SU-DHL-6 (cell line): Measurements from ENCODE around the gene IFI30.

Experiments used
- H2AFZ ChIP-seq: fragments of 200-600 bp; sonication (generic); 2 replicates; pipeline ENCODE4 v1.6.1; 2014; ENCODE audit warnings: low read depth, mild to moderate bottlenecking, moderate library complexity, mixed read lengths, antibody characterized with exemption, low read length; ENCODE audit not compliant: severe bottlenecking
- H3F3A ChIP-seq: fragments of 200-600 bp; shearing (Covaris generic); 2 replicates; pipeline ENCODE4 v1.6.0; 2016; ENCODE audit warnings: antibody characterized with exemption, mild to moderate bottlenecking; ENCODE audit not compliant: insufficient read depth
- H3K27ac ChIP-seq: fragments of 200-600 bp; sonication (generic); 2 replicates; pipeline ENCODE4 v1.5.1; 2016; ENCODE audit warnings: low read depth, mild to moderate bottlenecking, low read length, moderate library complexity, mixed read lengths
- H3K27me3 ChIP-seq: fragments of 200-600 bp; sonication (generic), shearing (Covaris generic); 2 replicates; pipeline ENCODE4 v1.6.0; 2014; ENCODE audit warnings: mild to moderate bottlenecking, low read length
- H3K36me3 ChIP-seq: fragments of 200-600 bp; sonication (generic); 2 replicates; pipeline ENCODE4 v1.6.1; 2014; ENCODE audit warnings: mild to moderate bottlenecking, low read length, mixed read lengths
- H3K4me2 ChIP-seq: fragments of 300-600, 200-600 bp; shearing (Covaris generic), sonication (generic); 2 replicates; pipeline ENCODE4 v1.6.0; 2014; ENCODE audit warnings: low read length, low read depth, mild to moderate bottlenecking; ENCODE audit not compliant: poor library complexity, severe bottlenecking
- H3K4me3 ChIP-seq: fragments of 200-600 bp; sonication (generic); 2 replicates; pipeline ENCODE4 v1.5.1; 2014; ENCODE audit warnings: antibody characterized with exemption, low read length, mild to moderate bottlenecking, mixed read lengths; ENCODE audit not compliant: insufficient read depth, poor library complexity, severe bottlenecking
- H3K79me2 ChIP-seq: fragments of 200-600 bp; sonication (generic); 2 replicates; pipeline ENCODE4 v1.6.1; 2014; ENCODE audit warnings: mild to moderate bottlenecking, low read length, moderate library complexity; ENCODE audit not compliant: insufficient read depth
- H3K9ac ChIP-seq: fragments of 200-600 bp; sonication (generic); 2 replicates; pipeline ENCODE4 v1.7.0; 2014; ENCODE audit warnings: mild to moderate bottlenecking, low read length
- H3K9me2 ChIP-seq: fragments of 200-600 bp; sonication (generic); replicated peaks from 2 replicates; pipeline ENCODE4 v1.6.1; 2014; ENCODE audit warnings: low read length; ENCODE audit not compliant: insufficient read depth
- H3K9me3 ChIP-seq: fragments of 200-600 bp; sonication (generic); 2 replicates; pipeline ENCODE4 v1.6.1; 2014; ENCODE audit warnings: low read length, mixed read lengths; ENCODE audit not compliant: insufficient read depth
- H4K20me1 ChIP-seq: fragments of 200-600 bp; sonication (generic); 2 replicates; pipeline ENCODE4 v1.6.1; 2014; ENCODE audit warnings: low read depth, mild to moderate bottlenecking, antibody characterized with exemption, low read length, moderate library complexity, mixed read lengths
- EZH2phosphoT487 ChIP-seq: fragments of 200-600 bp; sonication (generic), shearing (Covaris generic); conservative IDR thresholded peaks from 2 replicates; pipeline ENCODE4 v1.6.1; 2018; ENCODE audit warnings: mild to moderate bottlenecking, antibody characterized with exemption, low read length, moderate library complexity, mixed read lengths
- TF ChIP-seq, protein P1 (sequence below): fragments of 200-600 bp; sonication (generic); IDR thresholded peaks from one replicate; pipeline ENCODE4 v1.5.1; 2017; ENCODE audit warnings: antibody characterized with exemption, mild to moderate bottlenecking, low read length, moderate library complexity; ENCODE audit not compliant: insufficient read depth, poor library complexity, severe bottlenecking

The IFI30 gene

DNA sequence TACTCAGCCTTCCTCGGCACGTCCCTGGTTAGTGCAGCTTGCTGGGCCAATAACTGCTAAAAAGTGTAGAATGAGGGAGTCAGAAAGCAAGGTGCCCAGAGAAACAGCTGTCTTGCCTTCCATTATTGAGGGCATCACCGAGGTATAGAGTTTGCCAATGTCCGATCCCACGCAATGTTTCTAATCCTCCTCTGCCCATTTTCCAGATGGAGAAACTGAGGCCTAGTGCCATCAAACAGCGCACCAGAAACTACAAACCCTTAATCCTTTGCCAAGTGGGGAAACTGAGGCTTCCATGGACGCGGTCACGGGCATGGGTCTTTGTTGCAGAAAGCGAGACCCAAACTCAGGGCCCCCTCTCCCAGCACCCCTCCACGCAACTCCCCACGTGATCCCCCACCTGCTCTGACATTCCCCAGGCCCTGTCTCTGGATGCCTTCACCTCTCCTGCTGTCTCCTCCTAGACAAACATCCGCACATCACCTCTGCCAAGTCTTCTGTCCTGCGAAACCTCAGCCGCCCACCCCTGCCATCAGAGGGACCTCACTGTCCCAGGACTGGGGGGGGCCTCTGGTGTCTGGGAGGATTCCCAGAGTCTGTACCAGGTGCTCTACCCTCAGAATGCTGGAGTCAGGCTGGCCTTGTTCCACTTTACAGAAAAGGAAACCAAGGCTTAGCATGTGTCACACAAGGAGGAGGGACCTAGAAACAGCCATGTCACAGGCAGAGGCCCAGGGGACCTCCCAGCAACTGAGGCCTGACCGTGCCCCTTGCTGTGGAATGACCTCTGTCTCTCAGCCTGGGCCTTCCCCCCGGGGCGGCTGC lies 53.6 kb downstream of the IFI30 start:
- Histone ChIP-seq H2AFZ (no peak overlapping the region), H3K9ac (peak overlapping the region; percentile 25; the same call in 1 of the 2 replicates)

More for the DNA sequence above, 53.6 kb downstream of the IFI30 start:
- no peaks in the 10 kb centered on the region for H3K9me3 ChIP-seq
- peak overlapping the region; percentile 48 for H3K27ac ChIP-seq
- H3K4me2 ChIP-seq, result peak overlapping the region; percentile 22
- TF ChIP-seq, protein P1, sequence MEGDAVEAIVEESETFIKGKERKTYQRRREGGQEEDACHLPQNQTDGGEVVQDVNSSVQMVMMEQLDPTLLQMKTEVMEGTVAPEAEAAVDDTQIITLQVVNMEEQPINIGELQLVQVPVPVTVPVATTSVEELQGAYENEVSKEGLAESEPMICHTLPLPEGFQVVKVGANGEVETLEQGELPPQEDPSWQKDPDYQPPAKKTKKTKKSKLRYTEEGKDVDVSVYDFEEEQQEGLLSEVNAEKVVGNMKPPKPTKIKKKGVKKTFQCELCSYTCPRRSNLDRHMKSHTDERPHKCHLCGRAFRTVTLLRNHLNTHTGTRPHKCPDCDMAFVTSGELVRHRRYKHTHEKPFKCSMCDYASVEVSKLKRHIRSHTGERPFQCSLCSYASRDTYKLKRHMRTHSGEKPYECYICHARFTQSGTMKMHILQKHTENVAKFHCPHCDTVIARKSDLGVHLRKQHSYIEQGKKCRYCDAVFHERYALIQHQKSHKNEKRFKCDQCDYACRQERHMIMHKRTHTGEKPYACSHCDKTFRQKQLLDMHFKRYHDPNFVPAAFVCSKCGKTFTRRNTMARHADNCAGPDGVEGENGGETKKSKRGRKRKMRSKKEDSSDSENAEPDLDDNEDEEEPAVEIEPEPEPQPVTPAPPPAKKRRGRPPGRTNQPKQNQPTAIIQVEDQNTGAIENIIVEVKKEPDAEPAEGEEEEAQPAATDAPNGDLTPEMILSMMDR, result no peak
- TF ChIP-seq EZH2phosphoT487, result no peak
- no peaks in the 10 kb centered on the region for H3K27me3 ChIP-seq
- H4K20me1 ChIP-seq, result no peaks in the 10 kb centered on the region
- H3K9me2 ChIP-seq, result no peaks in the 10 kb centered on the region
- no peaks in the 10 kb centered on the region for H3K36me3 ChIP-seq
- no peaks in the 10 kb centered on the region for H3K79me2 ChIP-seq
- no peak overlapping the region for H3K4me3 ChIP-seq
- 0 out of 2 replicates have a peak, but pooled peaks cover 5% of the 10 kb centered on the region for H3F3A ChIP-seq
